Kidney (tissue), 14 donors: Measurements from ENCODE around the gene SWSAP1. TPM values are rescaled to one million over a fixed set of nuclear protein-coding genes. Genes with fewer than 3 reads are reported as not detected.
"Not testable (repeated sequence)": the region's sequence is repeated elsewhere in the genome, so short reads cannot be mapped to it uniquely, and the experiment has no call there.

Source experiments
- DNase-seq, 5 donors: peaks; one replicate each; pipeline ENCODE4 v3.0.0-alpha.2; 2013 to 2020
- FAIRE-seq: peaks from 2 replicates; lab custom pipeline; 2012; peaks lifted over from hg19 to GRCh38; lab: Jason Lieb, UNC
- H3K27ac ChIP-seq, 2 donors: one replicate each; pipeline ENCODE4 v1.7.0; 2013; ENCODE audit warnings: low read depth in 2 of 2, low read length in 2 of 2, inconsistent platforms in 1 of 2
- H3K27me3 ChIP-seq: one replicate; pipeline ENCODE4 v1.7.1; 2013; ENCODE audit warnings: low read length, inconsistent platforms; ENCODE audit not compliant: control insufficient read depth, insufficient read depth
- H3K36me3 ChIP-seq, 3 donors: one replicate each; pipeline versions ENCODE4 v1.7.0 to v1.7.1; 2013; ENCODE audit warnings: low read length in 3 of 3, control low read depth in 1 of 3, inconsistent platforms in 1 of 3; ENCODE audit not compliant: insufficient read depth in 3 of 3, control insufficient read depth in 2 of 3
- H3K4me1 ChIP-seq, 3 donors: one replicate each; pipeline versions ENCODE4 v1.7.0 to v1.7.1; 2013; ENCODE audit warnings: low read length in 3 of 3, inconsistent platforms in 1 of 3, low read depth in 1 of 3; ENCODE audit not compliant: control insufficient read depth in 2 of 3, insufficient read depth in 2 of 3
- H3K4me3 ChIP-seq, 3 donors: one replicate each; pipeline versions ENCODE4 v1.7.0 to v1.8.1; 2013; ENCODE audit warnings: low read length in 3 of 3, control low read depth in 1 of 3, inconsistent platforms in 1 of 3
- H3K9ac ChIP-seq, 3 donors: one replicate each; pipeline versions ENCODE4 v1.7.0 to v1.7.1; 2013; ENCODE audit warnings: low read length in 3 of 3, control low read depth in 1 of 3, inconsistent platforms in 1 of 3
- H3K9me3 ChIP-seq, 3 donors: one replicate each; pipeline versions ENCODE4 v1.7.0 to v1.7.1; 2013; ENCODE audit warnings: low read length in 3 of 3, control low read depth in 1 of 3, inconsistent platforms in 1 of 3; ENCODE audit not compliant: control insufficient read depth in 2 of 3, insufficient read depth in 1 of 3
- intact Hi-C: fragments of 100-400 bp; cut with DNase I; formaldehyde crosslinking; loops from one replicate; pipeline ENCODE4 v1.11.1; 2022
- polyA plus RNA-seq: library from polyadenylated mRNA; stranded (reverse); fragments of 350-450 nt; fragmentation: Illumina TruSeq; extraction: RNeasy Lipid Tissue Mini Kit (QIAGEN cat#74804); gene quantifications from one replicate; pipeline ENCODE4 v1.2.3, GENCODE V29; 2014; ENCODE audit warnings: low read depth, low replicate concordance; ENCODE audit not compliant: insufficient read depth
- total RNA-seq: library from RNA; stranded (reverse); fragmentation: NEBNext Ultra II Directional; extraction: Animal tissue kit (Norgen Biotek cat#: 25700); gene quantifications from one replicate; pipeline ENCODE4 v1.2.1, GENCODE V29; 2021
- TF ChIP-seq, protein P1 (sequence below): IDR thresholded peaks from 3 replicates; pipeline ENCODE4 v1.5.1; 2012; ENCODE audit warnings: mild to moderate bottlenecking, moderate library complexity, borderline replicate concordance; ENCODE audit not compliant: insufficient read depth; ENCODE audit errors: extremely low read depth
- donor health status: control.
- donor health status: control.
- donor health status: control.
- donor health status: control.
- donor health status: control.
- donor health status: DM: yes; HTN: yes; CAD: no.
- donor health status: Normal renal cell carcinoma (clear cell type).

SWSAP1 gene
- total and polyA plus RNA-seq, 2 donors from 2014 or later: 4.1 to 6.2 TPM

DNA sequence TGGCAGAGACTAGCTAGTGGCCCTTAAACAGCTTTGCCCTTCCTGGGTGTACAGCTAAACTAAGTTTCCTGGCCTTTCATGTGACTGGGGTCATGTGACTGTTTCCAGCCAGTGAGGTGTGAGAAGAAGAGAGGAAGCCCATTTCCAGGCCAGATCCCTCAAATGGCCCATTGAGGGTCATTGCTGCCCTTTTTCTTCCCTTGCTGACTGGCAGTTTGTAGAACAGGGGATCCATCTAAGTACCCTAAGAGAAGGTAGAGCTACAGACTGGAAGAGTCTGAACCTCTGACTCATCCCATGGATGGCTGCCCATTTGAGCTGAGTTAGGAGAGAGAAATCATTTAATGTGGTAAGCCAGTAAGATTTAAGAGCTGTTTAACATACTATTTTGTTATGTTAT is 2.8 kb downstream of the SWSAP1 start:
- DNase-seq (no peak), FAIRE-seq (no peak)
- Histone ChIP-seq H3K9me3 (no peaks in the 10 kb centered on the region), H3K9ac (no peak overlapping the region), H3K27ac (peak overlapping the region in 1 of 2 donors; percentile 71), H3K4me1 (peaks cover 0 to 40% (median 0%) of the 10 kb centered on the region in 3 donors), H3K4me3 (peak overlapping the region in 2 of 3 donors; percentile 32 to 33), H3K27me3 (peaks cover 4% of the 10 kb centered on the region), H3K36me3 (no peaks in the 10 kb centered on the region)
- TF ChIP-seq, protein P1, sequence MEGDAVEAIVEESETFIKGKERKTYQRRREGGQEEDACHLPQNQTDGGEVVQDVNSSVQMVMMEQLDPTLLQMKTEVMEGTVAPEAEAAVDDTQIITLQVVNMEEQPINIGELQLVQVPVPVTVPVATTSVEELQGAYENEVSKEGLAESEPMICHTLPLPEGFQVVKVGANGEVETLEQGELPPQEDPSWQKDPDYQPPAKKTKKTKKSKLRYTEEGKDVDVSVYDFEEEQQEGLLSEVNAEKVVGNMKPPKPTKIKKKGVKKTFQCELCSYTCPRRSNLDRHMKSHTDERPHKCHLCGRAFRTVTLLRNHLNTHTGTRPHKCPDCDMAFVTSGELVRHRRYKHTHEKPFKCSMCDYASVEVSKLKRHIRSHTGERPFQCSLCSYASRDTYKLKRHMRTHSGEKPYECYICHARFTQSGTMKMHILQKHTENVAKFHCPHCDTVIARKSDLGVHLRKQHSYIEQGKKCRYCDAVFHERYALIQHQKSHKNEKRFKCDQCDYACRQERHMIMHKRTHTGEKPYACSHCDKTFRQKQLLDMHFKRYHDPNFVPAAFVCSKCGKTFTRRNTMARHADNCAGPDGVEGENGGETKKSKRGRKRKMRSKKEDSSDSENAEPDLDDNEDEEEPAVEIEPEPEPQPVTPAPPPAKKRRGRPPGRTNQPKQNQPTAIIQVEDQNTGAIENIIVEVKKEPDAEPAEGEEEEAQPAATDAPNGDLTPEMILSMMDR: no peak
- intact Hi-C loops: no loop called here

DNA sequence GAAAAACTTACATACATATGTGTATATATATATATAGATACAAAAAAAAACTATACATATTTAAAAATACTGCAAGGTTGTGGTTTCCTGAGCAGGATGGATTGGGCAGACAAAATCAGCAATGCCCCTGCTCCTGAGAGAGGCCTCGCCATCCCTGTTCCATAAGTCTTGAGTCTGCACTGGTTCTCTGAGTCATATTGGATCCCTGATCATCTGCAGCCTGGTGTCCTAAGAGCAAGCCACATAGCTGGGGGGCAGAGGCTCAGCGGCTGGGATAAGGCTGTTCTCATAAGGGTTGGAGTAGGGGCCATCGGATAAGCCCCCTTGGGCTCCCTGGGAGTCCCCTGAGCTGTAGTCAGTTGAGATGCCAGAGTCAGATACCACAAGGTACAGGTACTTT is 3.3 kb downstream of the SWSAP1 start:
- DNase-seq (no peak), FAIRE-seq (no peak)
- Histone ChIP-seq H3K9ac (no peak overlapping the region), H3K4me1 (peaks cover 0 to 40% (median 0%) of the 10 kb centered on the region in 3 donors), H3K36me3 (no peaks in the 10 kb centered on the region), H3K4me3 (no peak overlapping the region), H3K9me3 (no peaks in the 10 kb centered on the region), H3K27me3 (peaks cover 7% of the 10 kb centered on the region), H3K27ac (no peak overlapping the region)
- TF ChIP-seq, protein P1: no peak
- intact Hi-C loops: no loop called here

DNA sequence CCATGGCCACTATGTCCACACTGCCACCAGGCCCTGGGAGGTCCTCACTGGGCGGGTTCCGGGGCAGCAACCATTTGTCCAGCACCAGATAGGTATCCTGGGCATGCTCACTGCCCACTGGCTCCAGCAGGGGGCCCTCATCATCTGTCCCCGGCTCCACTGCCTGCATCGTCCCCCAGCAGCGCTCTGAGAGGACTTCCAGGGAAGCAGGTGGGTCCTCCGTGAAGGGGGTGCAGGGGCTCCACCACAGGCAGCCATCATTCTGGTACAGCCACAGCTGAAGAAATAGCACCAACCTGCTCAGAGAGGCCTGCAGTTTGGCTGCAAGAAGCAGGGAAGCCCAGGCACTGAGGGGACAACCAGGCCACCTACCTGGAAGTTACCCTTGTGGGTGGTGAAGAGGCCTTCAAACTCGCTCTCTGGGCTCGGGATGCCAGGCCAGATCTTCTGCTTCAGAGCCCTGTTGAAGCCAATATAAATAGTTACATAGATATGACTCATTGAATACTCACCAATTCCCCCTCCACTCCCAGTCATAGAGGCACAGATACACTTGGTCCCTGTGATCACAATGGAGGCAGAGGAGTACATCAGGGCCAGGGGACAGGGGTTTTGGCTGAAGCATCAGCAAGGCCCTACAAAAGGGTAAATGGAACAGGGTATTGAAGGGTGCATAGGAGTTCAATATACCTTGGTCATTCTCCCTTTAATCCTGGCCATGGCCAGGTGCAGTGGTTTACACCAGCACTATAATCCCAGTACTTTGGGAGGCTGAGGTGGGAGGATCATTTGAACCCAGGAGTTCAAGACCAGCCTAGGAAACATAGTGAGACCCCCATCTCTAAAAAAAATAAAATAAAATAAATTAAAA is 4.1 kb downstream of the SWSAP1 start:
- Histone ChIP-seq H3K9ac (no peak overlapping the region), H3K36me3 (no peaks in the 10 kb centered on the region), H3K4me3 (no peak overlapping the region), H3K4me1 (peaks cover 0 to 44% (median 0%) of the 10 kb centered on the region in 3 donors), H3K9me3 (no peaks in the 10 kb centered on the region), H3K27me3 (peaks cover 7% of the 10 kb centered on the region), H3K27ac (no peak overlapping the region)
- intact Hi-C loops: no loop called here
- peak; percentile 67 to 84 (median 77) for DNase-seq
- FAIRE-seq: no peak
- TF ChIP-seq, protein P1: peak; percentile 47

DNA sequence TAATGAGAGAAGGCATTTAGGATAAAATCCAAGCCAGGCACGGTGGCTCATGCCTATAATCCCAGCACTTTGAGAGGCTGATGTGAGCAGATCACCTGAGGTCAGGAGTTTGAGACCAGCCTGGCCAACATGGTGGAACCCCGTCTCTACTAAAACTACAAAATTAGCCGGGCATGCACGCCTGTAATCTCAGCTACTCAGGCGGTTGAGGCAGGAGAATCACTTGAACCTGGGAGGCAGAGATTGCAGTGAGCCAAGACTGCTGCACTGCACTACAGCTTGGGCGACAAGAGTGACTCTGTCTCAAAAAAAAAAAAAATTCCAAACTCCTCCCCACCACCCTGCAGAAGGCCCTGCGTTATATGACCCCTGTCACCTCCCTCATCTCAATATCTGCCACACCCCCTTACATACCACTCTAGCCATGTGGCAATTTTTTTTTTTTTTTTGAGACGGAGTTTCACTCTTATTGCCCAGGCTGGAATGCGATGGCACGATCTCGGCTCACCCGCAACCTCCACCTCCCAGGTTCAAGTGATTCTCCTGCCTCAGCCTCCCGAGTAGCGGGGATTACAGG is 4.9 kb downstream of the SWSAP1 start:
- H3K27me3 ChIP-seq, H3K27ac ChIP-seq, H3K36me3 ChIP-seq, FAIRE-seq, intact Hi-C loops, H3K9me3 ChIP-seq, H3K9ac ChIP-seq, H3K4me3 ChIP-seq, DNase-seq: not testable (repeated sequence)
- H3K4me1 ChIP-seq: peaks cover 0 to 41% (median 0%) of the 10 kb centered on the region in 3 donors
